Activated naive CD4-positive, alpha-beta T cell treated with anti-CD3 and anti-CD28 coated beads, Interleukin-2, amount 50 U/mL, for 72 hours (primary cell): Measurements from ENCODE around the gene TLNRD1. TPM values are rescaled to one million over a fixed set of nuclear protein-coding genes. Genes with fewer than 3 reads are reported as not detected.

ENCODE experiments used
- ATAC-seq, 2 donors: fragments of 150-1000 bp; cut with Tn5 transposase; 2 replicates each; pipeline ENCODE4 v1.10.0; 2021; ENCODE audit warnings: mild to moderate bottlenecking in 2 of 2, moderate library complexity in 2 of 2
- DNase-seq, 2 donors: peaks; one replicate each; pipeline ENCODE4 v3.0.0; 2021 to 2022; ENCODE audit warnings: low spot score in 2 of 2
- H3K27ac Mint-ChIP-seq, 2 donors: one replicate each; pipeline ENCODE4 v1.8.0; 2022; ENCODE audit warnings: mild to moderate bottlenecking in 2 of 2, mixed read lengths in 2 of 2
- H3K36me3 Mint-ChIP-seq, 2 donors: one replicate each; pipeline ENCODE4 v1.8.0; 2022; ENCODE audit warnings: mixed read lengths in 2 of 2
- H3K9me3 Mint-ChIP-seq, 2 donors: one replicate each; pipeline ENCODE4 v1.8.0; 2022; ENCODE audit warnings: mixed read lengths in 2 of 2
- total RNA-seq, 2 donors: library from RNA; stranded (reverse); gene quantifications; one replicate each; pipeline ENCODE4 v1.2.3, GENCODE V29; 2022

The TLNRD1 gene
- total RNA-seq, 2 donors from 2014 or later, result 9.4 to 15.7 TPM

DNA sequence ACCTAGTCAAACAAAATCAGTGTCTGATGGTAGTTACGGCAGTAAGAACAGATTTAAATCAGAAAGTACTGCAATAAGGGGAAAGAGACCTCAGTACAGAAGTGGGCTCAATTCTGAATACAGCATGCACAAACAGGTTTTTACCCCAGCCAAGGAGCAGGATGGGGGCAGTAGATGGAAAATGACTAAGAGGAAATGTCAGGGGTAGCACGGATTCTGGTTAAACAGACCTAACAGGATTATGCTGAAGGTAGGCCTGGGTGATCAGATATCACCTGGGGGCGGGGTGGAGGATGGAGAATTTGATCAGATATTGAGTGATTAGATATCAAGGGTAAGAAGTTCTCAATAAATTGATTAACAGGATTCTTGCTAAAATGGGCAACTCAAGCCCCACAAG is 30.1 kb upstream of the TLNRD1 start:
- no peak for ATAC-seq
- Mint-ChIP-seq H3K9me3 (no peaks in the 10 kb centered on the region), H3K27ac (no peak overlapping the region), H3K36me3 (no peaks in the 10 kb centered on the region)
- DNase-seq, result no peak

DNA sequence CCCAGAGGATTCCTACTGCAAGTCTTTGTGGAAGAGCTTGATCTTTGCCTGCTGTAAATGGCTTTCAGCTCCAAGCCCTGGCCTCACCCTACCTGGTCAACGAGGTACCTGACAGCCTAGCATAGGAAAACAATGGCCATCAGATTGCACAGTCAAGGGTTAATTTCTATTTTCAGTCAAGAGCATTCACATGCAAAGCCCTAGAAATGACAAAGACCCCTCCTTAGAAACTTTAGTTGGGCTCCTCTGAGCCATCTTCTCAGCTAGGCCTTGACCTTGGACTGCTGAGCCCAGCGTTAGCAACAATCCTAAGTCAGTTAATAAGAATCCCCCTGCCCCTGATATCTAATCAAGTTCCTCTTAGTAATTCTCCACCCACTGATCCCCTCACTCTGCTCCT is 29.6 kb upstream of the TLNRD1 start:
- Mint-ChIP-seq H3K27ac (peak overlapping the region in 1 of 2 donors; percentile 26), H3K9me3 (no peaks in the 10 kb centered on the region), H3K36me3 (no peaks in the 10 kb centered on the region)
- ATAC-seq (no peak), DNase-seq (no peak)

DNA sequence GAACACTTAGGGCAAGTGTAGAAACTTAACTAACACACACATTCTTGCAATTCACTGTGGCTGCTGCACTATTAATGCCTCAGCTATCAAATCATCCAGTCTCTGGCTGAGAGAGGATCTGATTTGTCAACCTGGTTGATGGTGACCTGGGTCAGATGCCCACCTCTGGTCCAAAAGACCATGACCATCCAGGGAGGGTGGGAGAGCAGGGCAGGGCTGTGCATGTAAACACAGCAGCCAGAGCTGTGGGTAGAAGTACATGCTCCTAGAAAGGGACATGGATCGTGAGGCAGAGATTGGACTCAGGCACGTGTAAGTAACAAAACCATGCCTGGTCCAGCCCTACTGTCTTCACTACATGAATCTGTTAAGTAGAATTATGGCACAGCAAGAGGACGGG is 28.4 kb upstream of the TLNRD1 start:
- no peak for ATAC-seq
- Mint-ChIP-seq H3K27ac (peak overlapping the region in 1 of 2 donors; percentile 26), H3K36me3 (no peaks in the 10 kb centered on the region), H3K9me3 (no peaks in the 10 kb centered on the region)
- DNase-seq, result no peak

DNA sequence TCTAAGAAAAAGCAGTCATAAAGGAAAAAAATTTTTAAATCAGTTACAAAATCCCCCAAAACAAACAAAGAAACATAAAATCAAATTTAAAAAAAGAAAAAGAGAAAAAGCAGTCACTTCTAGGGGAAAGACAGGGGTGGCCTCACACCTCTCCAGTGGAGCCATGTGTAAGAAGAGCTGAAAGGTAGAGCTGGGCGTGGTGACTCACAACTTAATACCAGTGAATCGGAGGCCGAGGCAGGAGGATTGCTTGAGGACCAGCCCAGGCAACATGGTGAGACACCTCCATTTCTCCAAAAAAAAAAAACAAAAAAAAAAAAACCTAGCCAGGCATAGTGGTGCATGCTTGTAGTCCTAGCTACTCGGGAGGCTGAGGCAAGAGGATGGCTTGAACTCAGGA is 25.8 kb upstream of the TLNRD1 start:
- no peak for DNase-seq
- H3K27ac Mint-ChIP-seq, result peak overlapping the region in 1 of 2 donors; percentile 75
- H3K9me3 Mint-ChIP-seq, result no peaks in the 10 kb centered on the region
- peak in 1 of 2 donors; percentile 28 for ATAC-seq
- peaks cover 7 to 9% of the 10 kb centered on the region in 2 donors for H3K36me3 Mint-ChIP-seq

DNA sequence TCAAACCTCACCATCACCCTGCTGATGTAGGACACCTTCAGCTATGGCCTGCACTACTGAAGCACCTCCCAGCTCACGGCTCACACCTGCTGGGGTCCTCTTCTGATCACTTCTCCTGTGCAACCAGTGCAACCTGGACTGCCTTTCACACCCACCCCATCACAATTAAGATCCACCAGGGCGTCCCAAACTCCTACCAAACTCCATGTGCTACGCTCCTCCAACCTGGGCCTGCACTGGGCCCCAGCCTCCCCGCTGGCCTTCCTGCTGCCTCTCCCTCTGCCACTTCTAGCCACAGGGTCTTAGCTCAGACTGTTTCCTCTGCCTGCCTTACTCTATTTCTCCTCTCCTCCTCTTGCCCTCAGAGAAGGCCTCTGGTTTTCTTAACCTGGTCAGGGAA is 23.9 kb upstream of the TLNRD1 start:
- DNase-seq (no peak), ATAC-seq (no peak)
- H3K36me3 Mint-ChIP-seq, result peaks cover 11 to 13% of the 10 kb centered on the region in 2 donors
- no peaks in the 10 kb centered on the region for H3K9me3 Mint-ChIP-seq
- H3K27ac Mint-ChIP-seq, result peak overlapping the region; percentile 22 to 77

DNA sequence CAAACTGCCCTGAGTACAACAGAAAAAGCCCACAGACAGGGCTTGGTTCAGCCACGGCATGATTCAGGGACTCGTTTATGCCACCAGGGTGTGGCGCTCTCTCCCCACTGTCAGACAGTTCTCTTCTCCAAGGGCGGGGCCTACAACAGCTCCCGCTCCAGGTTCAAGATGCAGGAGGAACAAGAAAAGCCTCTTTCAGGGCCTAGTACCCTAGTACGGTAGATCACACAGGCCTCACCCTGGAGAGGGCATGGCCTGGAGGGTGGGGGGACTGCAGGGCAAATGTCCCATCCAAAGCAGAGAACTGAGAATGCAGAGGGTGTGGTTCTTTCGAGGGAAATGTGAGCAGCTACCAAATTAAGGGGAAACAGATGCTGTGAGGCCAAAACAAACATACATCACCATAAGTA is 23.1 kb upstream of the TLNRD1 start:
- Mint-ChIP-seq H3K9me3 (no peaks in the 10 kb centered on the region), H3K27ac (peak overlapping the region in 1 of 2 donors; percentile 22), H3K36me3 (peaks cover 17 to 20% of the 10 kb centered on the region in 2 donors)
- peak in 1 of 2 donors; percentile 32 for DNase-seq
- ATAC-seq, result peak; percentile 67 to 72

DNA sequence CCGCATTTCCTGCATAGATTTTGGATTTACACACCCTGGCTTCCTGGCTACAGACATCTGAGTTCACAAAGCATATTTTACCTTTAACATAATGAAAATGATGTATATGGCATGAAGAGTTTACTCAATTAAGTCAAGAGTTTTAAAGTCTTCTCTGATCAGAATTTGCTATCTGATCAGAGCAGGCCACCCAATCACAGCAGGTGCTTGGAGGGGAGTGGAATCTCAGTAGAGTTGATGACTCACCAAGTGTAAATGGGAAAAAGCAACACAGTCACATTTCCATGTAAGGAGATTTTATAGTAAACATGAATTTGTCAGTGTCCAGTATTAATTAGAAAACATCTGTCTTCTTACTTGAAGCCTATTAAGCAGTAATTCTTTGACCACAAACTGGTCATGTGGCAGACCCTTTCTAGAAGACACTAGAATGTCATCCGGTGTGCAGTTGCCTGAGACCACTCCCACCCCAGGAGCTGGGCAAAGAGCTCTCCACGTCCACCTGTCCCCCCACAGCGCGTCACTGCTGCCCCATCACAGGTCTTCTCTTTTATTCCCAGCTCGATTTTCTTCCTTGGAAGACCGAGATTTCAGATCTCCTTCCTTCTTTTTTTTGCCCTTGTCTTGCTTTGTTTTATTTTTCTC is 21.9 kb upstream of the TLNRD1 start:
- ATAC-seq (no peak), DNase-seq (no peak)
- peak overlapping the region; percentile 22 to 78 for H3K27ac Mint-ChIP-seq
- H3K9me3 Mint-ChIP-seq, result no peaks in the 10 kb centered on the region
- H3K36me3 Mint-ChIP-seq, result peaks cover 17 to 27% of the 10 kb centered on the region in 2 donors

DNA sequence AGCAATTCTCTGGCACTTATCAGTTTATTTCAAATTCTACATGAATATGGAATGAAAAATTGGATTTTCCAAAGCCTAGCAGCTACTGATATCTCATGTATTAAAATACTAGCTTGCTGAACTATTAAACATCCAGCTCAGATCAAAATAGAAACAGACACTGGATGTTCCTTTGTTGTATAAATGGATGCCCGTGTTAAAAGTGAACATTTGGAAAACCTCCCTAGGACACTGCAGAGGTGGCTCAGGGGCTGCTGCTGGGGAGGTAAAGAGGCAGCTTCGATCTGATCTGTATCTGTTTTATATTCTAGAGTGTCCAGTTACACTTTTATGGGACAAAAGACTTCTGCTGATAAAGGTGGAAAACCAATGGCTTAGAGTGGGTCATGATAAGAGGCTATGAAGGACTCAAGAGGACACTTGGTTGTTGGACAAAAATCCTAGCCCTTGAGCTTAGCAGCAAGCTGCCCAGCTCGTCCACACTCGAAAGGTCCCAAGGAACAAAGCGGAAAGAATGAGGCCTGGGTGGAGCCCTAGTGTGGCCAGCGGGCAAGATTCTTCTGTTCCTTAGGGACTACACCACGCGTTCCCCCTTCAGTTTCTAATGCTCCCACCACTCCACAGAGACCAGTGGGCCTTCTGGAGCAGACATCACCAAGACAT is 21.1 kb upstream of the TLNRD1 start:
- ATAC-seq (no peak), DNase-seq (no peak)
- Mint-ChIP-seq H3K27ac (peak overlapping the region; percentile 22 to 78), H3K9me3 (no peaks in the 10 kb centered on the region), H3K36me3 (peaks cover 17 to 27% of the 10 kb centered on the region in 2 donors)

DNA sequence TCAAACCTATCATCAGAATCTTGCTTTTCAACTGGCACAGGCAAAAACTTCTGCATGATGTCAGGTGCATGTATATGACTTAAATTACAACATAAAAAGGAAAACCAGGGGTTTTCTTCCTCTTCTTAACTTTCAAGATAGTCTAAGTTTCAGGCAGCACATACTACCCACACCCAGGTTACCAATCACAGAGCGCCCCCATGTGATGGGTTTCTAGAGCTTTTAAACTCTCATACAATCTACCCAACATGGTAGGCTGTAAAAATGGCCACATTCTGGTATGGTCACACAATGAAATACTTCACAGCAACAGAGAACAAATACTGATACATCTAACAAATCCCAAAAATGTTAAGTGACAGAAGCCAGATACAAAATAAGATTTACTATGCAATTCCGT is 18.5 kb upstream of the TLNRD1 start:
- no peak for DNase-seq
- no peak for ATAC-seq
- Mint-ChIP-seq H3K36me3 (peaks cover 17 to 27% of the 10 kb centered on the region in 2 donors), H3K9me3 (no peaks in the 10 kb centered on the region), H3K27ac (peak overlapping the region; percentile 17 to 33)

DNA sequence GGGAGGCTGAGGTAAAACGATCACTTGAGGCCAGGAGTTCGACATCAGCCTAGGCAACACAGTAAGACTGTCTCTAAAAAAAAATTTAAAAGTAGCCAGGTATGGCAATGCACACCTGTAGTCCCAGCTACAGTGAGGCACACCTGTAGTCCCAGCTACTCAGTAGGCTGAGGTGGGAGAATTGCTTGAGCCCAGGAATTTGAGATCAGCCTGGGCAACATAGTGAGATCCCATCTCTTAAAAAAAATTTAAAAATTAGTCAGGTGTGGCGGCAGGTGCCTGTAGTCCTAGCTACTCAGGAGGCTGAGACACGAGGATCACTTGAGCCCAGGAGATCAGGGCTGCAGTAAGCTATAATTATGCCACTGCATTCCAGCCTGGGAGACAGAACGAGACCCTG is 17.9 kb upstream of the TLNRD1 start:
- H3K36me3 Mint-ChIP-seq, result peaks cover 18 to 28% of the 10 kb centered on the region in 2 donors
- no peak for ATAC-seq
- no peaks in the 10 kb centered on the region for H3K9me3 Mint-ChIP-seq
- H3K27ac Mint-ChIP-seq, result peak overlapping the region in 1 of 2 donors; percentile 33
- no peak for DNase-seq

DNA sequence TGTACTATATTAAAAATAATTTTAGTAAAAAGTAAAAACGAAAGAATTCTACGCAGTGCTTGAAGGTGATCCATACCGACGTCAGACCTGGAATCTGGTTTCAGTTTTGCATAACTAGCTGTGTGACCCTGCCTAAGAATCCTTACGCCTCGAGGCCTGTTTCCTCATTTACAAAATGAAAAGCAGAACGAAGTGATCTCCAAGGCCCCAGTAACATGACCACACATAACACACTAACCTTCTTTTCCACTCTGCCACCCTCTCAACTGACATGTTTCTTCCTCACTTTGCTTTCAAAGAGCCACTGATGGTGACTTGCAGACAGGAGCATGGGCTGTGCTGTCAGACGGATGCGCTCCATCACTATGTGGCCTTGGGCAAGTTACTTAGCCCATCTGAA is 15.9 kb upstream of the TLNRD1 start:
- no peaks in the 10 kb centered on the region for H3K9me3 Mint-ChIP-seq
- H3K36me3 Mint-ChIP-seq, result peaks cover 28 to 38% of the 10 kb centered on the region in 2 donors

DNA sequence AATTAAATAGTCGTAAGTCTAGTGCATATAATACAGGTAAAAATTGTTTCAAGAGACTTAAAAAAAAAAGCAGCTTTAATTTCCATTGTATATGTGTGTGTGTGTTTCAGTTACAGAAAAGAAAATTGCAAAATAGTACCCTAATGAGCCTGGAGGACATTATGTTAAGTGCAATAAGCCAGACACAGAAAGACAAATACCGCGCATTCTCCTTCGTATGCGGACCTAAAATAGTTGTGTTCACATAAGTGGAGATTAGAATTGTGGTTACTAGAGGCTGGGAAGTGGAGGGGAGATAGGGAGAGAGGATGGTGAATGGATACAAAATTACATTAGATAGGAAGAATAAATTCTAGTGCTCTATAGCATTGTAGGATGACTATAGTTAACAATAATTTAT is 14.7 kb upstream of the TLNRD1 start:
- no peak for DNase-seq
- ATAC-seq, result no peak
- Mint-ChIP-seq H3K27ac (peak overlapping the region in 1 of 2 donors; percentile 1), H3K36me3 (peaks cover 24 to 34% of the 10 kb centered on the region in 2 donors), H3K9me3 (no peaks in the 10 kb centered on the region)

More for the DNA sequence above, 15.9 kb upstream of the TLNRD1 start:
- no peak for DNase-seq
- ATAC-seq, result no peak
- H3K27ac Mint-ChIP-seq, result peak overlapping the region in 1 of 2 donors; percentile 41

DNA sequence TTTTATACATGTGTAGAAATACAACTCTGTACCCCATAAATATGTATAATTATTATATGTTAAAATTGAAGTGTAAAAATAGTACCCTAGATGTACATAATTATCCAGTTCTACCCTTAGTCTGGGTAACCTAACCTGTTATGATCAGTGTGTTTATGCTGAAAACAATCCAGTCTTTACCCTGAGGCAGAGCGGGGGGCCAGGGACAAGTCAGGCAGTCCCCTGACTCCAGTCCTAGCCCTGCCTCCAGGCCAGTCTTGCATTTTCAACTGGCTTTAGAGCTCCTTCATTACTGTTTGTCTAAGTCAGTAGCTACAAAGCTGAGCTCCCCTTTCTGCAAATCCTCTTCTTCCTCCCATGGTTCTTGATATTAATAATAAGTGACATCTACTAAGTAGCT is 14.2 kb upstream of the TLNRD1 start:
- DNase-seq (no peak), ATAC-seq (no peak)
- H3K9me3 Mint-ChIP-seq, result no peaks in the 10 kb centered on the region
- H3K36me3 Mint-ChIP-seq, result peaks cover 24 to 34% of the 10 kb centered on the region in 2 donors
- H3K27ac Mint-ChIP-seq, result no peak overlapping the region

DNA sequence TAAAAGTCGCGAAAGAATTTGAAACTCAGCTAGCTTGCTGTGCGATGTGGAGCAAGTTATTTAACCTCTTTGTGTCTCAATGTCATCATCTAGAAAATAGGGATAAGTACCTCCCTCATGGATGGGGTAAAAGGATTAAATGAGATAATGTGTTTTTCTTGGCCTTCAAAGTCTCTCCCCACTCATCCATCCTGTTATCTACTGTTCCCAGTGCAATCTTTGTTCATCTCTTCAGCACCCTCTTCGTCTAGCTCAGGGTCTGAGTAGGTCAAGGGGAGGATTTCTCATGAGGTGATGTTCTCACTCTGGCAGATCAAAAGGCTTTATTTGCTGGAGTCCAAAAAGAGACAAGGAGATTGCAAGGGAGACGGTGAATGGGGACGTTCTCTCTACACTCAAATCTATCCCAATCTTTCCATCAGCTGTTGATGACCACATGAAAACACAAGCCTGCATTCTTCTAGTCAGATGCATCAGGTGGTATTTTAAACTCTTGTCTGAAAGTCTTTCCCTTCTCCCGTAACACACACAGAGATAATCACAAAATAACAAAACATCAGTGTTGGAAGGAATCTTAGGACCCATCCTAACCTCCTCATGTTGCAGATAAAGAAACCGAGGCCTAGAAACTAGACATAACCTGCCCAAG is 12.5 kb upstream of the TLNRD1 start:
- DNase-seq, result no peak
- Mint-ChIP-seq H3K27ac (peak overlapping the region; percentile 72 to 87), H3K9me3 (no peaks in the 10 kb centered on the region), H3K36me3 (peaks cover 17 to 23% of the 10 kb centered on the region in 2 donors)
- ATAC-seq, result no peak

DNA sequence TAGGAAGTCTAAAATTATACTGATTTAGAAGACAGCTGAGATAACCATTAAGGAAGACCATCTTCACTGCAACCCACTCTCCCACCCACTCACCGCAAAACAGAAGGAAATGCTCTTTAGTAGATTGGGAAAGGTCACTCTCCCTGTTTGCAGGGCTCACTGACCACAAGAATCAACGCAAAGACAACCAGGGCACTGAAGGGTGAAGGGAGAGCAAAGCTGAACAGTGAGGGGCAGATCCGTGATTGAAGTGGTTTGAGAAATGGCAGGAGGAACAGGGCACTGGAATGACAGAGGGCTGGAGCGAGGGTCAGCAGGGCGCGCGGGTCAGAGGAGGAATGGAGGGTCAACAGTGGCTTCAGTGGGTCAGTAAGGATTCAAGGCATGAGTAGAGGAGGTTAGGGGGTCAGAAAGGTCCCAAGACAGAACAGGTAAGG is 11.6 kb upstream of the TLNRD1 start:
- Mint-ChIP-seq H3K27ac (peak overlapping the region; percentile 87 to 98), H3K36me3 (peaks cover 17 to 20% of the 10 kb centered on the region in 2 donors), H3K9me3 (no peaks in the 10 kb centered on the region)
- no peak for DNase-seq
- ATAC-seq, result peak in 1 of 2 donors; percentile 21

DNA sequence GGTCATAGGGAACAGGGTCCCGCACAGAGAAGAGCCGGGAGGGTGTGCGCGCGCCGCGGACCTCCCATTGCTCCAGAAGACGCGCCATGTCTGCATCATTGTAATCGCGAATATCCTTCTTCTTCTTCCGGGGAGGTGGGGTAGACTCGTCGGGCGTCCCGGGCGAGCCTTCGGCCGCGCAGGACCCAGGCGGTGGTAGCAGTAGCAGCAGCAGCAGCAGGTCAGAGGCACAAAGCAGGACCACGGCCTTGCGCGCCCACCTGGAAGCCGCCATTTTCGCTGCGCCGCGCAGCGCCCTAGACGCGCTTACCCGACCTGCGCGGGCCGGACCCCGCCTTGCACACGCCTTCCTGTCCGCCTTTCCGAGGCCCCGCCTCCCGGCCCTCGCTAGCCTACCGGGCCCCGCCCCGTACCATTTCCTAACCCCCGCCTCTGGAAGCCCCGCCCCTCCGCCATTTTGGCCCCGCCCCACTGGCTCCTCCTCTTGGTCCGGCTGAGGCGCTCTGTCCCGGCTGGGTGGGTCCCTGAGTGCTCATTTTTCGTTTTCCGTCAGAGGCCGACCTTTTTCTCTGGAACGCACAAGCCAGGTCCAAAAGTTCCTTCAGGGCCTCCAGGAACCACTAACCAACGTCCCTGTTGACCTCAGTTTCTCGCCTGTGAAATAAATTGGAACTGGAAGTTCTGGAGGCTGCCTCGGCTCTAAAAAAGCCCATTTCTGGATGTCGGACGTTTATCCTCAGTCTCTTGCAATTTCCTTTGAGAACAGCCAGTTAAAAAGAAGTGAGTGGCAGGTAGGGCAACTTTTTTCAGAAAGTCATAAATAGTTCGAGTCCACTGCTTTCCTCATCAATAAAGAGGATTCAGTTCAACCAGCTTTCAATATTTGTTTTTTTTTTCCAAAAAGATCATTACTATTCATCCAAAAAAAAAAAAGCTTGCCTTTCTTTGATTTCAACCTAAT is 10.9 kb upstream of the TLNRD1 start, which contains the start of gene MESD:
Gene MESD (minus strand): TSS at position 302 of the 961 bp plus-strand sequence. CDS start 28 bp downstream, at position 274.
- Mint-ChIP-seq H3K36me3 (peaks cover 17 to 20% of the 10 kb centered on the region in 2 donors), H3K9me3 (no peaks in the 10 kb centered on the region), H3K27ac (peak within 1 kb of the TSS; percentile 87 to 98)
- ATAC-seq (peak; percentile 97 to 100), DNase-seq (peak; percentile 94 to 95)
